WERI-Rb-1 (cell line): ENCODE measurements around the gene TPRKB.

Source experiments
- DNase-seq: peaks from one replicate; pipeline ENCODE4 v3.0.0-alpha.2; 2020
- H3K27ac ChIP-seq: fragments of 250-450 bp; sonication (Bioruptor Pico); 2 replicates; pipeline ENCODE4 v1.5.1; 2020; ENCODE audit warnings: mild to moderate bottlenecking, moderate library complexity
- H3K27me3 ChIP-seq: fragments of 250-450 bp; sonication (Bioruptor Pico); 2 replicates; pipeline ENCODE4 v1.5.1; 2021; ENCODE audit warnings: mild to moderate bottlenecking, low read depth, moderate library complexity; ENCODE audit not compliant: insufficient read depth, severe bottlenecking
- H3K36me3 ChIP-seq: fragments of 250-450 bp; sonication (Bioruptor Pico); 2 replicates; pipeline ENCODE4 v1.5.1; 2020; ENCODE audit warnings: mild to moderate bottlenecking, moderate library complexity
- H3K4me3 ChIP-seq: 2 replicates; pipeline ENCODE4 v1.5.1; 2011; ENCODE audit warnings: low read depth, mild to moderate bottlenecking, control low read depth, low read length
- H3K9me3 ChIP-seq: fragments of 250-450 bp; sonication (Bioruptor Pico); 2 replicates; pipeline ENCODE4 v1.5.1; 2021; ENCODE audit warnings: mild to moderate bottlenecking, moderate library complexity; ENCODE audit not compliant: severe bottlenecking
- TF ChIP-seq, protein P1 (sequence below): IDR thresholded peaks from 2 replicates; pipeline ENCODE4 v1.5.1; 2011; ENCODE audit warnings: low read depth, mild to moderate bottlenecking, control low read depth, inconsistent platforms, low read length

TPRKB gene

DNA sequence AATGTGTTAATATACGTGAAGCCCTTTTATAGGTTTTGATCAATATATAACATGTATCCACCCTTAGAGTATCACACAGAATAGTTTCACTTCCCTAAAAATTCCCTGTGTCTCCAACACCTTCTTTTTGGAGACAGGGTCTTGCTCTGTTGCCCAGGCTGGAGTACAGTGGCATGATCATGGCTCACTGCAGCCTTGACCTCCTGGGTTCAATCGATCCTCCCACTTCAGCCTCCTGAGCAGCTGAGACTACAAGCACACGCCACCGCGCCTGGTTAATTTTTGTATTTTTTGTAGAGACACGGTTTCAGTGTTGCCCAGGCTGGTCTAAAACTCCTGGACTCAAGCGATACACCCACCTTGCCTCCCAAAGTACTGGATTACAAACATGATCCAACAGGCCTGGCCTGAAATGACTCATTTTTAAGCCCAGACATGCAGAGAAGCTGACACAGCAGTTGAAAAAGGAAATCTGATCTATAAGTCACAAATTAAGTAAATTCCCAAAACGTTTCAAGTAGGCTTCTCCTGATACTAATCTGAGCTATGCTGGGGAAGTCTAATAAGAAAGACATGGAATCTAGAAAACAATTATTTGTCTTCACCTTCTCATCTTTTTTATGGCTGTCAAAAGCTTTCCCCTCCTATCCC lies 39.8 kb upstream of the TPRKB start:
- no peak overlapping the region for H3K27ac ChIP-seq
- no peak for DNase-seq
- TF ChIP-seq, protein P1, sequence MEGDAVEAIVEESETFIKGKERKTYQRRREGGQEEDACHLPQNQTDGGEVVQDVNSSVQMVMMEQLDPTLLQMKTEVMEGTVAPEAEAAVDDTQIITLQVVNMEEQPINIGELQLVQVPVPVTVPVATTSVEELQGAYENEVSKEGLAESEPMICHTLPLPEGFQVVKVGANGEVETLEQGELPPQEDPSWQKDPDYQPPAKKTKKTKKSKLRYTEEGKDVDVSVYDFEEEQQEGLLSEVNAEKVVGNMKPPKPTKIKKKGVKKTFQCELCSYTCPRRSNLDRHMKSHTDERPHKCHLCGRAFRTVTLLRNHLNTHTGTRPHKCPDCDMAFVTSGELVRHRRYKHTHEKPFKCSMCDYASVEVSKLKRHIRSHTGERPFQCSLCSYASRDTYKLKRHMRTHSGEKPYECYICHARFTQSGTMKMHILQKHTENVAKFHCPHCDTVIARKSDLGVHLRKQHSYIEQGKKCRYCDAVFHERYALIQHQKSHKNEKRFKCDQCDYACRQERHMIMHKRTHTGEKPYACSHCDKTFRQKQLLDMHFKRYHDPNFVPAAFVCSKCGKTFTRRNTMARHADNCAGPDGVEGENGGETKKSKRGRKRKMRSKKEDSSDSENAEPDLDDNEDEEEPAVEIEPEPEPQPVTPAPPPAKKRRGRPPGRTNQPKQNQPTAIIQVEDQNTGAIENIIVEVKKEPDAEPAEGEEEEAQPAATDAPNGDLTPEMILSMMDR = no peak
- no peaks in the 10 kb centered on the region for H3K9me3 ChIP-seq
- H3K36me3 ChIP-seq = peaks cover 49% of the 10 kb centered on the region
- H3K4me3 ChIP-seq = no peak overlapping the region
- H3K27me3 ChIP-seq = no peaks in the 10 kb centered on the region

DNA sequence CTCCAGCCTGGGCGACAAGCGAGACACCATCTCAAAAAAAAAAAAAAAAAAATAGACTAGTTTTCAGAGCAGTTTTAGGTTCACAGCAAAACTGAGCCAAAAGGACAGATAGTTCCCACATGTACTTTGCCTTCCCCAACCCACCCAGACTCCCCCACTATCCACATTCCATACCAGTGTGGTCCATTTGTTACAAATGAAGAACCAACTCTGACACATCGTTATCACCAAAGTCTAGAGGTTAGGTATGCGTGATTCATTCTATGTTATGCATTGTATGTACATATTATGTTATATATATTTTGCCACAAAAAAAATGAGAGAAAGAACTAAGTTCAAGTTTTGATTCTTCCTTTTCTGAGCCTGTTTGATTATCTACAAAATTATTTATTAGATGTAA lies 39.2 kb upstream of the TPRKB start:
- Histone ChIP-seq H3K27me3 (no peaks in the 10 kb centered on the region), H3K36me3 (peaks cover 50% of the 10 kb centered on the region), H3K9me3 (no peaks in the 10 kb centered on the region), H3K27ac (no peak overlapping the region), H3K4me3 (no peak overlapping the region)
- DNase-seq = no peak
- TF ChIP-seq, protein P1 = no peak

DNA sequence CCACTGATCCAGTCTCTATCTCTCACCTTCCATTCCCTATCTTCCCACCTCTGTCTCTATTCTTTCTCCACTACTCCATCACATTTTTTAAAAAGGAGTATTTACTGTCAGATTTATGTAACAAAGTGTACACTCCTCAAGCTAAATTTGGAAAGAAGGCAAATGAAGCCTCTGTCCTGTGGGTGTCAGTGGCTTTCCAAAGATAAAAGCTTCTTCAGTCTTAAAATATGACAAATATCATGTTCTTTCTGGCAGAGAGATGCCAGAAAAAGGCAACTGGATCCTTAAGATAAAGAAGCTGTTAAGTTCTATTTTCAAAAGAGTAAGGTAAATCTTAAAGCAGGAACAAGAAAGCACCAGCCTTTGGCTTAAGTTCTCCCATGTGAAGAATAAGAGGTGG lies 35.7 kb upstream of the TPRKB start:
- Histone ChIP-seq H3K27me3 (no peaks in the 10 kb centered on the region), H3K36me3 (peaks cover 78% of the 10 kb centered on the region), H3K27ac (no peak overlapping the region), H3K9me3 (no peaks in the 10 kb centered on the region), H3K4me3 (no peak overlapping the region)
- TF ChIP-seq, protein P1 = no peak
- DNase-seq = no peak

DNA sequence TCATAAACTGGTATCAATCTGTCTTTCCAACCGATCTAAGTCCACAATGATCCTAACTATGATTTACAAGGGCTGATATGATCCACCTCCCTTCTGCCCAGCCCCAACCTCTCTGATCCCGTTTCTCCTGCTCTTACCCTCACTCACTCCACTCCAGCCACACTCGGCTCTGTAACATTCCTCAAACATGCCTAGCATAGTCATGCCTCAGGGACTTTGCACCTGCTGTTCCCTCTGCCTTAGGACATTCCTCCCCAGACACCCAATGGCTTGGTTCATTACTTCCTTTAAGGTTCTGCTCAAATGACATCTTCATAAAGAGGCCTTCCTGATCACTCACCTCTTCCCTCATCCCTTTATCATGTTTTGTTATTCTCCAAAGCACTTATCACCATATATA lies 33.6 kb upstream of the TPRKB start:
- no peaks in the 10 kb centered on the region for H3K27me3 ChIP-seq
- H3K9me3 ChIP-seq = no peaks in the 10 kb centered on the region
- TF ChIP-seq, protein P1 = no peak
- no peak overlapping the region for H3K4me3 ChIP-seq
- peaks cover 81% of the 10 kb centered on the region for H3K36me3 ChIP-seq
- no peak overlapping the region for H3K27ac ChIP-seq
- no peak for DNase-seq

DNA sequence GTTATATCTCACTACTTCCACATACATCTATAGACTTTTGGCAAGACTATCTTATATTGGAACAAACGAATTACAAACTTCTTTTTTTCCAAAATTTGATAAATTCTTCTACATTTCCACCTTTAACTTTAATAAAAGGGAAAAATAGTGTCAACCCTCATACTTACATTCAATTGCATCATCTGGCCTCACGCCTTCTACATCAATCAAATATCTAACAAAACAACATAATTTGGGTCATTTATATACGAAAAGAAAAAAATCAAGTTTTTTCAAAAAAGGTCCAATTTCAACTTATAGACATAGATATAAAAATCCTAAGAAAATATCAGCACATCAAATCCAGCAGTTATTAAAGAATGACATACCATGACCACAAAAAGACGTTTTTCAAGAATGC lies 29.8 kb upstream of the TPRKB start:
- Histone ChIP-seq H3K36me3 (peaks cover 82% of the 10 kb centered on the region), H3K9me3 (no peaks in the 10 kb centered on the region), H3K4me3 (no peak overlapping the region), H3K27ac (no peak overlapping the region), H3K27me3 (no peaks in the 10 kb centered on the region)
- no peak for DNase-seq
- TF ChIP-seq, protein P1 = no peak

DNA sequence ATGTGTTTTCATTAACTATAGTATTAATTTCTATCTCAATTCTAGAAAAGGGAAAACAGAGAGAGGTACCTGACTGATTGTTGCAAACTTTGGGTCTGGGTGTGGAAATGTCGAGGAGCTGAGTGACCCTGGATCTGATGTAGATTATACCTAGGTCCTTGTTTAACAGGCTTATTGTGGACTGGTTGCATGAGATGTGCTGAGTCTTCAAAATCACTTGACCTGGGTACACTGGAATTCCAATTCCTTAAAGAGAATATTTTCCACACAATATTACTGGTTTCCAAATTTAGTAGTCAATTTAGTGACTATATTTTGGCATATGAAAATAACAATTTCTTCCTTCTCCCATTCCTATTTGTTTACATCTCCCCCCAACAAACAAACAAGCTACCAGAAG lies 29.2 kb upstream of the TPRKB start:
- Histone ChIP-seq H3K36me3 (peaks cover 83% of the 10 kb centered on the region), H3K9me3 (no peaks in the 10 kb centered on the region), H3K4me3 (no peak overlapping the region), H3K27me3 (no peaks in the 10 kb centered on the region), H3K27ac (no peak overlapping the region)
- no peak for DNase-seq
- TF ChIP-seq, protein P1 = no peak
